GM12878 (cell line): ENCODE results near the gene KPNA5. TPM values are rescaled to one million over a fixed set of nuclear protein-coding genes. Genes with fewer than 3 reads are reported as not detected.

Experiments
- ATAC-seq: fragments of 200-7000 bp; cut with Tn5 transposase; 3 replicates; pipeline ENCODE4 v1.9.1; 2020; ENCODE audit warnings: mild to moderate bottlenecking, moderate library complexity
- BruUV-seq: library from RNA; stranded (reverse); fragments of 400-500 nt; replicated peaks from 2 replicates; lab custom pipeline; 2021; lab: Mats Ljungman, UMichigan
- CTCF ChIA-PET: fragments of 300-600 bp; sonication (Branson Sonifier 250); formaldehyde crosslinking; extraction: SDS; loops from one replicate; lab custom pipeline; 2021; ENCODE audit warnings: inconsistent platforms; lab: Yijun Ruan, JAX
- POLR2A ChIA-PET: fragments of 350-600 bp; formaldehyde crosslinking; extraction: SDS; loops from one replicate; lab custom pipeline; 2021; ENCODE audit warnings: inconsistent platforms; lab: Charles Lee
- RAD21 ChIA-PET: fragments of 300-600 bp; sonication (Branson Sonifier 250); formaldehyde crosslinking; loops from one replicate; lab custom pipeline; 2023; ENCODE audit warnings: antibody characterized with exemption; ENCODE audit not compliant: unreplicated experiment; lab: Charles Lee
- SMC1A ChIA-PET: fragments of 300-600 bp; sonication (Branson Sonifier 250); formaldehyde crosslinking; loops from one replicate; lab custom pipeline; 2023; ENCODE audit not compliant: unreplicated experiment, uncharacterized antibody; lab: Charles Lee
- DNase-seq: peaks from one replicate; pipeline ENCODE4 v3.0.0-alpha.2; 2011; ENCODE audit warnings: low read depth, low spot score
- FAIRE-seq: peaks from 3 replicates; lab custom pipeline; 2011; peaks lifted over from hg19 to GRCh38; lab: Jason Lieb, UNC
- H2AFZ ChIP-seq: 2 replicates; pipeline ENCODE4 v1.6.0; 2011; ENCODE audit warnings: low read depth, low read length, control low read depth; ENCODE audit not compliant: control insufficient read depth
- H3K27ac ChIP-seq: 2 replicates; pipeline ENCODE4 v1.5.1; 2011; ENCODE audit warnings: control low read depth; ENCODE audit not compliant: control insufficient read depth, insufficient read depth
- H3K27me3 ChIP-seq, 2 experiments: replicated peaks in 1 of 2; 2 replicates each; pipeline versions ENCODE4 v1.6.0 to v1.6.1; 2011; ENCODE audit warnings: low read length in 1 of 2; ENCODE audit not compliant: control insufficient read depth in 2 of 2, insufficient read depth in 2 of 2
- H3K36me3 ChIP-seq, 2 experiments: 2 replicates each; pipeline ENCODE4 v1.5.1; 2011; ENCODE audit warnings: low read length in 1 of 2; ENCODE audit not compliant: control insufficient read depth in 2 of 2, insufficient read depth in 2 of 2
- H3K4me1 ChIP-seq: 2 replicates; pipeline ENCODE4 v1.6.1; 2011; ENCODE audit warnings: mild to moderate bottlenecking, low read length, moderate library complexity, mixed read lengths; ENCODE audit not compliant: control insufficient read depth, insufficient read depth
- H3K4me2 ChIP-seq: 2 replicates; pipeline ENCODE4 v1.6.0; 2011; ENCODE audit warnings: control low read depth; ENCODE audit not compliant: control insufficient read depth, insufficient read depth
- H3K4me3 ChIP-seq: fragments of 200-600 bp; sonication (generic); 2 replicates; pipeline ENCODE4 v1.5.1; 2016
- H3K79me2 ChIP-seq: 2 replicates; pipeline ENCODE4 v1.6.0; 2011; ENCODE audit warnings: low read length; ENCODE audit not compliant: control insufficient read depth, insufficient read depth
- H3K9ac ChIP-seq: 2 replicates; pipeline ENCODE4 v1.8.0; 2011; ENCODE audit warnings: low read length, control low read depth, mixed read lengths; ENCODE audit not compliant: control insufficient read depth, insufficient read depth
- H3K9me3 ChIP-seq: replicated peaks from 3 replicates; pipeline ENCODE4 v1.5.1; 2011; ENCODE audit warnings: mild to moderate bottlenecking, low read length; ENCODE audit not compliant: control insufficient read depth, insufficient read depth
- H4K20me1 ChIP-seq: 2 replicates; pipeline ENCODE4 v1.6.0; 2011; ENCODE audit not compliant: control insufficient read depth, insufficient read depth
- ATF7 ChIP-seq: fragments of 450-650 bp; IDR thresholded peaks from 2 replicates; pipeline ENCODE4 v1.6.1; 2016; ENCODE audit warnings: low read depth, mild to moderate bottlenecking
- NFYB ChIP-seq: IDR thresholded peaks from 2 replicates; pipeline ENCODE4 v1.6.1; 2011; ENCODE audit warnings: low read depth, mild to moderate bottlenecking, low read length, improper control_type of control experiment, moderate library complexity; ENCODE audit not compliant: insufficient read depth
- POLR2A ChIP-seq: IDR thresholded peaks from 2 replicates; pipeline ENCODE4 v1.6.1; 2011; ENCODE audit warnings: low read depth, mild to moderate bottlenecking, low read length
- WGBS: methylation state at CpG from one replicate; pipeline ENCODE4 v1.1.6; 2016; ENCODE audit warnings: low lambda C conversion rate; ENCODE audit not compliant: insufficient replicate concordance, insufficient coverage; ENCODE audit errors: missing lambda C conversion rate; 5-methylcytosine and 5-hydroxymethylcytosine counted together
- in situ Hi-C: fragments of 300-500 bp; cut with MboI; formaldehyde crosslinking; loops from 9 replicates; pipeline ENCODE4 v1.14.3; 2018; ENCODE audit warnings: mixed read lengths
- intact Hi-C: fragments of 100-400 bp; cut with micrococcal nuclease; formaldehyde crosslinking; loops from one replicate; pipeline ENCODE4 v1.14.2; 2022; ENCODE audit not compliant: unreplicated experiment
- polyA plus RNA-seq, 11 experiments: library from polyadenylated mRNA; depleted of rRNA in 4 of 11; unstranded in 6 of 11; stranded (reverse) in 5 of 11; fragments of >200 nt; fragmentation: Nextera tagmentation in 4 of 11; fragmentation: Illumina TruSeq in 1 of 11; extraction: Ambion mirVana in 4 of 11; extraction: Trizol in 1 of 11; gene quantifications; 1 replicate in 1 of 11; 2 replicates in 10 of 11; pipeline versions ENCODE4 v1.2.1 to v1.2.3, GENCODE V29; 2011 to 2016; ENCODE audit warnings: inconsistent platforms in 2 of 11, missing spikeins in 2 of 11, low read depth in 1 of 11
- total RNA-seq, 4 experiments: library from RNA; depleted of rRNA in 3 of 4; stranded (reverse); fragments of >200 nt in 3 of 4; fragmentation: Illumina TruSeq in 1 of 4; extraction: Trizol in 1 of 4; gene quantifications; 2 replicates each; pipeline versions ENCODE4 v1.2.1 to v1.2.3, GENCODE V29; 2013 to 2021
- TF ChIP-seq, protein P1 (sequence below): fragments of 450-650 bp; IDR thresholded peaks from 2 replicates; pipeline ENCODE4 v1.6.1; 2017; ENCODE audit warnings: mild to moderate bottlenecking
- TF ChIP-seq, protein P2 (sequence below), 3 experiments: IDR thresholded peaks in 2 of 3; conservative IDR thresholded peaks in 1 of 3; 2 replicates each; pipeline ENCODE4 v1.5.1; 2011; ENCODE audit warnings: low read depth in 3 of 3, low read length in 3 of 3, mild to moderate bottlenecking in 3 of 3, control low read depth in 2 of 3, moderate library complexity in 2 of 3, inconsistent platforms in 1 of 3, mixed read lengths in 1 of 3; ENCODE audit not compliant: control insufficient read depth in 2 of 3, insufficient read depth in 1 of 3; ENCODE audit errors: extremely low read depth in 1 of 3
- TF ChIP-seq, protein P3 (sequence below): fragments of 450-650 bp; formaldehyde crosslinking; IDR thresholded peaks from 2 replicates; pipeline ENCODE4 v1.5.0; 2022; ENCODE audit warnings: mild to moderate bottlenecking, missing genetic modification characterization

KPNA5 gene
- total and polyA plus RNA-seq, 10 of the 15 experiments (the other 5 are each of a cell fraction or from before 2014, with no cell fraction given) = 1.9 to 7.6 (median 4.5) TPM

DNA sequence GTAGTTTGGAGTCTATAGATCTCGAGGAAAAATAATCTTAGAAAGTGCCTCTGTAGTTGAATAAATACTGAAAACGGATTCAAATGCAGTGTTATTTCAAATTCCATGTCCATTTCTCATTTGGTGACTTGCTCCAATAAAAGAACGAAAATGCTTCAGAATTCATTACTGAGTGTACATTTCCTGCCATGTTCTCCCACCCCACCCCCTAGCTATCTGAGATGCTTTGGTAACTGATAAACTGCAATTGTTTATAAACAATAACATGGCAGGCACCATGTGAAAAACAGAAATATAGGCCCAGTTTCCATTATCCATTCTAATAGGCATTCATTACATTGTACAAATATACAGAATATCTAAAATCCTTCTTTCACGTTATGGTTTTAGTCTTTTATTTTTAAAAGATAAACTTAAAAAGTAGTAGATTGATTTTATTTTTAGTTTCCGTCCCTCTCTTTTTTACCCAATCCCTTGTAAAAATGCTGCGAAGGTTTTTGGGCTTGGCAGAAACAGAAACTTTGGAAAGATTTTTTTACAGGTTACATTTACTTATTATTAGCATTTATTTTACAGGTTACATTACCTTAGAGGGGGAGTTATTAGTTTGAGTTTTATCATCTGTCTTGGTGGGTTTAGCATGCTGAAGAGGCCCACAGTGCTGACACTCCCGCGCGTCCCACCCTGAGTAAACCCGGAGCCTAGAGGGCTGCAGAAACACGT is 83.1 kb downstream of the KPNA5 start:
- Histone ChIP-seq H3K36me3 (no peaks in the 10 kb centered on the region), H3K4me1 (no peaks in the 10 kb centered on the region), H3K9me3 (no peaks in the 10 kb centered on the region), H3K4me3 (no peak overlapping the region), H3K27ac (no peak overlapping the region), H2AFZ (no peak overlapping the region), H3K79me2 (no peaks in the 10 kb centered on the region), H3K9ac (no peak overlapping the region), H3K27me3 (peaks cover 0 to 13% of the 10 kb centered on the region in 2 experiments; a peak in 3 of 4 replicates), H4K20me1 (no peaks in the 10 kb centered on the region), H3K4me2 (no peak overlapping the region)
- RAD21 ChIA-PET = interaction anchor here (0.9 kb wide), 1 partner anchor 21 kb away, joined by 3 read pairs; no protein-coding TSS in a partner anchor
- BruUV-seq = no TSS peak
- ATAC-seq (no peak), DNase-seq (no peak), FAIRE-seq (no peak)
- intact Hi-C loops = no loop called here
- 77% methylated on average over 11 of the region's 11 CpGs for WGBS
- TF ChIP-seq, protein P1, sequence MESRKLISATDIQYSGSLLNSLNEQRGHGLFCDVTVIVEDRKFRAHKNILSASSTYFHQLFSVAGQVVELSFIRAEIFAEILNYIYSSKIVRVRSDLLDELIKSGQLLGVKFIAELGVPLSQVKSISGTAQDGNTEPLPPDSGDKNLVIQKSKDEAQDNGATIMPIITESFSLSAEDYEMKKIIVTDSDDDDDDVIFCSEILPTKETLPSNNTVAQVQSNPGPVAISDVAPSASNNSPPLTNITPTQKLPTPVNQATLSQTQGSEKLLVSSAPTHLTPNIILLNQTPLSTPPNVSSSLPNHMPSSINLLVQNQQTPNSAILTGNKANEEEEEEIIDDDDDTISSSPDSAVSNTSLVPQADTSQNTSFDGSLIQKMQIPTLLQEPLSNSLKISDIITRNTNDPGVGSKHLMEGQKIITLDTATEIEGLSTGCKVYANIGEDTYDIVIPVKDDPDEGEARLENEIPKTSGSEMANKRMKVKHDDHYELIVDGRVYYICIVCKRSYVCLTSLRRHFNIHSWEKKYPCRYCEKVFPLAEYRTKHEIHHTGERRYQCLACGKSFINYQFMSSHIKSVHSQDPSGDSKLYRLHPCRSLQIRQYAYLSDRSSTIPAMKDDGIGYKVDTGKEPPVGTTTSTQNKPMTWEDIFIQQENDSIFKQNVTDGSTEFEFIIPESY = no peak
- TF ChIP-seq, protein P2, sequence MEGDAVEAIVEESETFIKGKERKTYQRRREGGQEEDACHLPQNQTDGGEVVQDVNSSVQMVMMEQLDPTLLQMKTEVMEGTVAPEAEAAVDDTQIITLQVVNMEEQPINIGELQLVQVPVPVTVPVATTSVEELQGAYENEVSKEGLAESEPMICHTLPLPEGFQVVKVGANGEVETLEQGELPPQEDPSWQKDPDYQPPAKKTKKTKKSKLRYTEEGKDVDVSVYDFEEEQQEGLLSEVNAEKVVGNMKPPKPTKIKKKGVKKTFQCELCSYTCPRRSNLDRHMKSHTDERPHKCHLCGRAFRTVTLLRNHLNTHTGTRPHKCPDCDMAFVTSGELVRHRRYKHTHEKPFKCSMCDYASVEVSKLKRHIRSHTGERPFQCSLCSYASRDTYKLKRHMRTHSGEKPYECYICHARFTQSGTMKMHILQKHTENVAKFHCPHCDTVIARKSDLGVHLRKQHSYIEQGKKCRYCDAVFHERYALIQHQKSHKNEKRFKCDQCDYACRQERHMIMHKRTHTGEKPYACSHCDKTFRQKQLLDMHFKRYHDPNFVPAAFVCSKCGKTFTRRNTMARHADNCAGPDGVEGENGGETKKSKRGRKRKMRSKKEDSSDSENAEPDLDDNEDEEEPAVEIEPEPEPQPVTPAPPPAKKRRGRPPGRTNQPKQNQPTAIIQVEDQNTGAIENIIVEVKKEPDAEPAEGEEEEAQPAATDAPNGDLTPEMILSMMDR (IDR thresholded peaks at IDR 0.05 in 2 of 3, conservative IDR thresholded peaks at IDR 0.05 in 1 of 3; ENCODE audit: control insufficient read depth in 2 of 3, extremely low read depth in 1 of 3, insufficient read depth in 1 of 3, low read depth in 3 of 3, low read length in 3 of 3) = no peak
- no peak for TF ChIP-seq POLR2A
- no peak for TF ChIP-seq ATF7
- TF ChIP-seq, protein P3, sequence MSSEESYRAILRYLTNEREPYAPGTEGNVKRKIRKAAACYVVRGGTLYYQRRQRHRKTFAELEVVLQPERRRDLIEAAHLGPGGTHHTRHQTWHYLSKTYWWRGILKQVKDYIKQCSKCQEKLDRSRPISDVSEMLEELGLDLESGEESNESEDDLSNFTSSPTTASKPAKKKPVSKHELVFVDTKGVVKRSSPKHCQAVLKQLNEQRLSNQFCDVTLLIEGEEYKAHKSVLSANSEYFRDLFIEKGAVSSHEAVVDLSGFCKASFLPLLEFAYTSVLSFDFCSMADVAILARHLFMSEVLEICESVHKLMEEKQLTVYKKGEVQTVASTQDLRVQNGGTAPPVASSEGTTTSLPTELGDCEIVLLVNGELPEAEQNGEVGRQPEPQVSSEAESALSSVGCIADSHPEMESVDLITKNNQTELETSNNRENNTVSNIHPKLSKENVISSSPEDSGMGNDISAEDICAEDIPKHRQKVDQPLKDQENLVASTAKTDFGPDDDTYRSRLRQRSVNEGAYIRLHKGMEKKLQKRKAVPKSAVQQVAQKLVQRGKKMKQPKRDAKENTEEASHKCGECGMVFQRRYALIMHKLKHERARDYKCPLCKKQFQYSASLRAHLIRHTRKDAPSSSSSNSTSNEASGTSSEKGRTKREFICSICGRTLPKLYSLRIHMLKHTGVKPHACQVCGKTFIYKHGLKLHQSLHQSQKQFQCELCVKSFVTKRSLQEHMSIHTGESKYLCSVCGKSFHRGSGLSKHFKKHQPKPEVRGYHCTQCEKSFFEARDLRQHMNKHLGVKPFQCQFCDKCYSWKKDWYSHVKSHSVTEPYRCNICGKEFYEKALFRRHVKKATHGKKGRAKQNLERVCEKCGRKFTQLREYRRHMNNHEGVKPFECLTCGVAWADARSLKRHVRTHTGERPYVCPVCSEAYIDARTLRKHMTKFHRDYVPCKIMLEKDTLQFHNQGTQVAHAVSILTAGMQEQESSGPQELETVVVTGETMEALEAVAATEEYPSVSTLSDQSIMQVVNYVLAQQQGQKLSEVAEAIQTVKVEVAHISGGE = no peak
- TF ChIP-seq NFYB = no peak
- SMC1A ChIA-PET = no interaction called here
- in situ Hi-C loops = no loop called here
- POLR2A ChIA-PET = interaction anchor here (0.6 kb wide), 1 partner anchor 449 kb away, joined by 6 read pairs; no protein-coding TSS in a partner anchor
- CTCF ChIA-PET = interaction anchor here (0.7 kb wide), 1 partner anchor 209 kb away, joined by 3 read pairs; no protein-coding TSS in a partner anchor
